Measurements from ENCODE around the gene GATAD2A. TPM values are rescaled to one million over a fixed set of nuclear protein-coding genes. Genes with fewer than 3 reads are reported as not detected.

Gene GATAD2A
- total and polyA plus RNA-seq, 2 of the 13 experiments (the other 11 are each of a cell fraction or from before 2014, with no cell fraction given), result 16.8 to 28.6 TPM

- no peaks in the 10 kb centered on the region for H3K79me2 ChIP-seq (ENCODE audit: insufficient read depth, low read length)
- no peaks in the 10 kb centered on the region for H3K9me3 ChIP-seq (ENCODE audit: low read length)
- TF ChIP-seq GABPB1 (CRISPR knock-in tag; IDR thresholded peaks at IDR 0.05), result no peak
- TF ChIP-seq FOXK2 (IDR thresholded peaks at IDR 0.05), result no peak
- no peak for TF ChIP-seq MIER2 (CRISPR knock-in tag; IDR thresholded peaks at IDR 0.05)
- no peak for TF ChIP-seq HOXA5 (CRISPR knock-in tag; IDR thresholded peaks at IDR 0.05)
- TF ChIP-seq, protein P1, sequence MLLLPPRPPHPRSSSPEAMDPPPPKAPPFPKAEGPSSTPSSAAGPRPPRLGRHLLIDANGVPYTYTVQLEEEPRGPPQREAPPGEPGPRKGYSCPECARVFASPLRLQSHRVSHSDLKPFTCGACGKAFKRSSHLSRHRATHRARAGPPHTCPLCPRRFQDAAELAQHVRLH (CRISPR knock-in tag; IDR thresholded peaks at IDR 0.05; ENCODE audit: borderline replicate concordance, low read depth), result no peak
- TF ChIP-seq ZNF577 (CRISPR knock-in tag; IDR thresholded peaks at IDR 0.05; ENCODE audit: borderline replicate concordance, low read depth), result no peak
- no peak for TF ChIP-seq ARID5B (CRISPR knock-in tag; IDR thresholded peaks at IDR 0.05)
- no peak for TF ChIP-seq ZNF30 (CRISPR knock-in tag; IDR thresholded peaks at IDR 0.05)
- no peak for TF ChIP-seq KAT2B (IDR thresholded peaks at IDR 0.05; ENCODE audit: borderline replicate concordance, low read depth, low read length)
- TF ChIP-seq SETDB1 (CRISPR knock-in tag; IDR thresholded peaks at IDR 0.05; ENCODE audit: borderline replicate concordance), result no peak
- TF ChIP-seq, protein P2, sequence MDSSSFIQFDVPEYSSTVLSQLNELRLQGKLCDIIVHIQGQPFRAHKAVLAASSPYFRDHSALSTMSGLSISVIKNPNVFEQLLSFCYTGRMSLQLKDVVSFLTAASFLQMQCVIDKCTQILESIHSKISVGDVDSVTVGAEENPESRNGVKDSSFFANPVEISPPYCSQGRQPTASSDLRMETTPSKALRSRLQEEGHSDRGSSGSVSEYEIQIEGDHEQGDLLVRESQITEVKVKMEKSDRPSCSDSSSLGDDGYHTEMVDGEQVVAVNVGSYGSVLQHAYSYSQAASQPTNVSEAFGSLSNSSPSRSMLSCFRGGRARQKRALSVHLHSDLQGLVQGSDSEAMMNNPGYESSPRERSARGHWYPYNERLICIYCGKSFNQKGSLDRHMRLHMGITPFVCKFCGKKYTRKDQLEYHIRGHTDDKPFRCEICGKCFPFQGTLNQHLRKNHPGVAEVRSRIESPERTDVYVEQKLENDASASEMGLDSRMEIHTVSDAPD (CRISPR knock-in tag; IDR thresholded peaks at IDR 0.05), result no peak
- ChIA-PET POLR2A (no interaction called here), CTCF (ENCODE audit: low intra/inter-chr PET ratio, low total read pairs) (no interaction called here)
- FAIRE-seq (no peak), DNase-seq (ENCODE audit: low spot score) (no peak), ATAC-seq (no peak)
- no peak overlapping the region for H3K27ac ChIP-seq (ENCODE audit: extremely low read length, insufficient read depth, low read length)
- H3K4me3 ChIP-seq (replicated peaks in 1 of 3; ENCODE audit: insufficient read depth in 1 of 3, low read depth in 2 of 3, low read length in 3 of 3), result no peak overlapping the region
- H3K9ac ChIP-seq (ENCODE audit: insufficient read depth, low read depth, low read length), result no peak overlapping the region
- no peak overlapping the region for H2AFZ ChIP-seq (ENCODE audit: low read length)
- no peaks in the 10 kb centered on the region for H3K36me3 ChIP-seq (replicated peaks in 1 of 2; ENCODE audit: control insufficient read depth in 1 of 2, insufficient read depth in 2 of 2, low read length in 2 of 2)
- H3K27me3 ChIP-seq (ENCODE audit: control insufficient read depth in 1 of 2, insufficient read depth in 2 of 2, low read length in 2 of 2), result peaks cover 6 to 63% of the 10 kb centered on the region in 2 experiments; a peak in 4 of 5 replicates
- H3K4me2 ChIP-seq (ENCODE audit: low read depth, low read length), result no peak overlapping the region
- WGBS (ENCODE audit: low lambda C conversion rate), result 0% methylated on average over 4 of the region's 15 CpGs
- in situ Hi-C loops (cut with HindIII; ENCODE audit: extremely low pct_ligation_motif_present, low pct_unique_long_range_greater_than_20kb) (loop anchor here (25.0 kb wide), 1 partner anchor 414 kb away; no protein-coding TSS in a partner anchor), intact Hi-C loops (cut with micrococcal nuclease; ENCODE audit: unreplicated experiment) (no loop called here)
- H4K20me1 ChIP-seq (ENCODE audit: insufficient read depth, low read length), result no peaks in the 10 kb centered on the region
- no TSS peak for BruUV-seq (replicated peaks)
- H3K4me1 ChIP-seq (ENCODE audit: insufficient read depth, low read length), result no peaks in the 10 kb centered on the region
Observed at GRCh38 chr19:19547674-19548336, 142.3 kb downstream of the GATAD2A start.
